Femur (tissue), 1 donor: ENCODE data around the gene HOMER3.
A peak's percentile ranks its signal among the peaks of the same experiment; 100 is the strongest.

ENCODE experiments used
- DNase-seq: peaks from one replicate; pipeline ENCODE4 v3.0.0-alpha.2; 2017

The HOMER3 gene

GRCh38 chr19:18900700-18901481 lies 40.1 kb downstream of the HOMER3 start:
- no peak for DNase-seq

GRCh38 chr19:18899624-18900560 lies 41.1 kb downstream of the HOMER3 start:
- no peak for DNase-seq

DNA sequence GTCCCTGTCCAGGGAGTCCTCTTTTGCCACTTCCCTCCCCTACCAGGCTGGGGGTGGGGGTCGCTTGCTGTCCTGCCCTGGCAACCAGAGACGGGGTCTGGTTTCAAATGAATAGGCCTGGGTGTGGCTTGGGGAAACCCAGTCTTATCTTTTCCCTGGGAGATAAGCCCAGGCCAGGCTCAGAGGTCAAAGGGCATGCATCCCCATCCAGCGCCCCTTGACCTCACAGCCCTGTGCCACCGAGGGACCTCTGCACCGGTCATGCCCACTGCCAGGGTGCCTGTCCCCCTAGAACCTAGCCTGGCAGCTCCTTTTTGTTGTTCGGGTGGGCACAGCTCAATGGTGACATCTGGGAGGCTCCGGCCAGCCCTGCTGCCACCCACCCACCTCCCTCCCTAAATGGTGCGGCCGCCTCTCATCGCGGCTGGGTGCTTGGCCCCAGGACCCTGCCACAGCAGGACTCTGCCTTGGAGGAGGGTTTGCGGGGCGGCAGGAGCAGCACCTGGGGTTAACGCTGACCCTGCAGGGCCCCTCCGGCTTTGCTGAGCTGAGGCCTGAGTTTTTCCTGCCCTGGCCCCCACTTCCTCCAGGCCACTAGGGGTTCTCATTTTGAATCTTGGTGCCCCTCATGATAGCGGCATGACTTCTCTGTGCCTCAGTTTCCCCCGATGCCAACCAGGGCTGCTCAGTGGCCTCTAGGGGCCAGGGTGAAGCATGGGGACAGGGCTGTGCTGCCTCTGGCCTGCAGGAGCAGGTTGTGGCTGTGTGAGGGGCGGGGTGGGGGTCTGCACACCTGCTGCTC lies 42.2 kb downstream of the HOMER3 start:
- no peak for DNase-seq

DNA sequence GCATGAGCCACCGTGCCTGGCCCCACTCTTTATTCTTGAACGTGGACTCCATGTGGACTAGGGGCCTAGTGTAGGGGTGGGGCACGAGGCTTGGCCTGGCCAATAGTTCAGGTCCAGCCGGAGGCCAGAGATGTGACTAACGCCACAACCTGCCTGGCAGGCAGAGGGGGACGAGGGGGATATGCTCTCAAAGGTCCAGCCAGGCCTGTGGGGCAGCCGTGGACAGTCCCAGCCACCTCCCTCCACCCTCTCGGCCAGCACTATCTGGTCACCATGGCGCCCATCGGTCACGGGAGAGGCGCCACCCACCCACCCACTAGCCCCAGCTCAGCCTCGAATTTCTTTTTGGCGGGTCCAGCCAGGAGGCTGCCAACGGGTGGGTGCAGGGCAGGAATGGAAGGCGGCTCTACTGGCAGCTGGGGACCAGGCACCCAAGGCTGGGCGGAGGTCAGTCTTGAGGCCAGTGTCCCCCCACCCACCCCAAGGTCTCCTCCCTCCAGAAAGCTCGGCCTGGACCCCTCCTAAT lies 42.9 kb downstream of the HOMER3 start:
- DNase-seq: no peak

DNA sequence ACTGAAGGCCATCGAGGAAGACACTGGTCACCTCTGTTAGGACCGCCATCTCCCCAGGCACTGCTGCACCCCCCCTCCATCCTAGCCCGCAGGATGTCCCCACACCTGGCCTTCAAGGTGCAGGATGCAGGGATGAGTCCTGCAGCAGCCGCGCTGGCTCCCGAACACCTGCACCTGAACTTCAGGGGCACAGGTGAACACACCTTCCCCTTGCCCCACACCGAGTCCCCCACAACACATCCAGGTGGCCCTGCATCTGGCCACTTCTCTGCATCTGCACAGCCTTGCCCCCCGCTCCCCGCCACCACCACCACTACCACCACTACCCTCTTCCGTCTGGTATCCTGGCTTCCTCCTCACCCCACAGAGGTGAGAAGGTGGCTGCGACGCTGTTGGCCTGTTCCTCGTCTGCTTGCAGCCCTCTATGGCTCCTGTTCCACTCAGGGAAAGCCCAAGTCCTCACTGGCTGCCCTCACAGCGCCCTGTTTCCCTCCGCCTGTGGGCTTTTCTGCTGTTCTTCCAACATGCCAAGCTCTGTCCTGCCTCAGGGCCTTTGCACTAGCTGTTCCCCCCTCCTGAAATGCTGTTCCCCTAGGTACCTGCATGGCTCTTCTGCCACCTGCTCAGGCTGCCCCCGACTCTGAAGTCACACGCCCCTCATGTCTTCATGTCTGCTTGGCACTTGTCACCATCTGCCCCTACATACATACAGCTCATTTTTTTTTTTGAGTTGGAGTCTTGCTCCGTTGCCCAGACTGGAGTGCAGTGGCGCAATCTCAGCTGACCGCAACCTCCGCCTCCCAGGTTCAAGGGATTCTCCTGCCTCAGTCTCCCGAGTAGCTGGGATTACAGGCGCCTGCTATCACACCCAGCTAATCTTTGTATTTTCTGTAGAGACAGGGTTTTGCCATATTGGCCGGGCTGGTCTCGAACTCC lies 43.7 kb downstream of the HOMER3 start:
- DNase-seq: no peak

GRCh38 chr19:18896421-18896841 lies 44.6 kb downstream of the HOMER3 start:
- peak; percentile 46 for DNase-seq

DNA sequence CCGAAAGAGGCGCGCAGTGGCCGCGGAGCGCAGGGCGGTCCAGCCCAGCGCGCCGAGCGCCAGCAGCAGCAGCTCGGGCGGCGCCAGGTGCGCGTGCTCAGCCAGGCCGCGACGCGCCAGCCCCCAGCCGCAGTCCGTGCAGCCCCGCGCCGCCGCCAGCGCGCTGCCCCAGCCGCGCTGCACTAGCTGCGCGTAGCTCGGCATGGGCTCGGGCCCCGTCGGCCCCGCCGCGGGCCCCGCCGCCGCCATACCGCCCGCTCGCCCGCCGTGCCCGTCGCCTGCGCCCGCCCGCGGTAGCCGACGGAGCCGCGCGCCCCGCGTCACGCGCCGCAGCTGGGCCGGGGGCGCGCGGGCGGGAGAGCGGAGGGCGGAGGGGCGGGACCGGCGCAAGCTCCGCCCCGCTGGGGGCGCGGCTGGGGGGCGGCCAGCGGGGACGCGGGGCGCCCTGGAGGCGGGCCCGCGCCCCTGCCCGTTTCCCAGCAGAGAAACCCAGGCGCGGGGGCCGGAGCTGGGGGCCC lies 45.1 kb downstream of the HOMER3 start, which contains the start of gene CERS1:
CERS1 (minus strand) TSS at position 335 of the 518 bp plus-strand sequence; CDS start at position 249, 86 bp downstream.
- DNase-seq: no peak

- DNase-seq: peak; percentile 70
Measured at GRCh38 chr19:18895038-18895823, 45.8 kb downstream of the HOMER3 start.

DNA sequence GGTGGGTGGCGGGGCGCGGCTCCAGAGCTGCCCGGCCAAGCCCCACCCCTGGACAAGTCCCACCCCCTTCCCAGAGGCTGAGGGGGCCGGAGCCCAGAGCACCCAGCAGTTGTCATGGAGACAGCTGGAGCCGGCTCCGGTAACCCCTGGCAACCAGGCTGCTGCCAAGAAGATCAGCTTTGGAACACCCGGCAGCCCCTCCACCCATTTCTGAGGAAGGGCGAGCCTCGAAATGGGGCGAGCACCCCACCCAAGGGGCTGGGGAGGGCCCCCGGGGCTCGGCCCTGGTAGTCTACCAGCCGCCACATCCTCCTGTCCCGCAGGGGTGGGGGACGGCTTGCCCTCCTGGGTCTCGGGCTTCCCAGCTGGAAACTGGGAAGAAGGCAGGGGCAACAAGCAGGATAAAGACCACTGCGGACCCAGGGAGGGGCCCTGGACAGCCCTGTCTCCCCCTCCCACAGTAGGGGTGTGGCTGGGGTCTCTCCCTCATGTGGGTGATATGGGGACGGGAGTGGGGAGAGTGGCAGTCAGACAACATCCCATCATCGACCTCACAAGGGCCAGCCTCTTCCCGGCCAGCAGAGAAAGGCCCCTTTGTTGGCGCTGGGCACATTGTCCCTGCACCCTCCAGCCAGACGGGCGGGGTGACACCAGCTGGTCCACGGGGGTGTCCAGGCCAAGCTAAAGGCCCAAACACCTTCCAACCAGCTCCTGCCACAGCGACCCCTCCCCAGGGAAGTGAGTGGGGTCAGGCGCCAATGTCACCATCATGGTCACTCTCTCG lies 46.6 kb downstream of the HOMER3 start:
- peak; percentile 90 for DNase-seq

DNA sequence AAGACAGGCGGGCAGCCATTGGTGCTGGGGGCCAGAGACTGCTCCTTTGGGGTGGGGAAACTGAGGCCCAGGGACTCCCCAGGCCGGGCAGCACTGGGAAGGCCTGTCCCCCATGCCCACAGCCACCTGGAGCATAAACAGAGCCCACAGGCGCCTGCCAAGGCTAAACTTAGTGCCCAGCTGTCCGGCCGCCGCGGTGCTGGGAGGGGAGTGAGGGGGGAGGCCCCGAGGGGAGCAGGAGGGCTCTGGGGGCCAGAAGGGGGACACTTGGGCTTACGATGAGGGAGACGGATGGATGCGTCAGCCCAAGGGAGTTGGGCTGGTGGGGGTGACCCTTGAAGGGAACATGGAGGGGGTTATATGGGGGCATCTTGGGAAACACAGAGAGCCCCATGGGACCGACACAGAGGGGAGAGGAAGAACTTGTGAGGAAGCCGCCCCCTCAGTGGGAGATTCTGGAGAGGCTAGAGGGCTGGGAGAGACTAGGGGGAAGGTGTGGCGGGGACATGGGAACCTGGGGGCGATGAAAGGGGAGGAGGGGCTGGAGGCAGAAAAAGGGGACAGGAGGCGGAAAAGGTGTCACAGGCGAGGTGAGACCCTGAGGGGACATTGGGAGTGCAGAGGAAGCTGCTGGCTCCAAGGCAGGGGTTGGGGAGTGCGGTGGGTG lies 47.3 kb downstream of the HOMER3 start:
- peak; percentile 56 for DNase-seq

DNA sequence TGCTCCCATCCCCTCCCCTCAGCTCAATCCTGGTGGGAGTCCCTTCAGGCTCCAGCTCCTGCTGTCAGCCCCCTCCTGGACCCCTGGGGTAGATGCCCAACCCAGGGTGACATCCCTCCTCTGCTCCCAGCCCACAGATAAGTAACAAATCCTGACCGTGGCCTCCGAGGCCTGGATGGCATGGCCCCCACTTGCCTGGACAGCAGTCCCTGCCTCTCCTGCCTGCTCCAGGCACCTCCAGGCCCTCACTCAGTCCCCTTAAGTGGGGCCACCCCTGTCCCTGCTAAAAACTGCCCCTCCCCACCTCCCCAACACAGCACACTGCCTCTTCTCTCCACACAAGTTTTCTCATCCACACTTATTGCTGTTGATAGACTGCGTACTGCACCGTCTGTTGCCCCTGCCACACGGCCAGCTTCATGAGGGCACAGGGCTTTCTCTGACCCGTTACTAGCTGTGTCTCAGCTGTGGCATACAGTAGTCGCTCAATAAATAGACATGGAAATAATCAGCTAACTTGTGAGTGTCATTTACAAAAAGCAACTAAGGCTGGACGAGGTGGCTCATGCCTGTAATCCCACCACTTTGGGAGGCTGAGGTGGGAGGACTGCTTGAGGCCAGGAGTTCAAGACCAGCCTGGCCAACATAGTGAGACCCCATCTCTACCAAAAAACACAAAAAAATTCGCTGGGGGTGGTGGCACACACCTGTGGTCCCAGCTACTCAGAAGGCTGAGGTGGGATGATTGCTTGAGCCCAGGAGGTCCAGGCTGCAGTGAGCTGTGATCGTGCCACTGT lies 50.9 kb downstream of the HOMER3 start:
- DNase-seq: no peak

GRCh38 chr19:18886972-18887371 lies 54.0 kb downstream of the HOMER3 start:
- DNase-seq: no peak

GRCh38 chr19:18883526-18884304 lies 57.3 kb downstream of the HOMER3 start:
- no peak for DNase-seq

GRCh38 chr19:18881491-18881890 lies 59.5 kb downstream of the HOMER3 start:
- no peak for DNase-seq

DNA sequence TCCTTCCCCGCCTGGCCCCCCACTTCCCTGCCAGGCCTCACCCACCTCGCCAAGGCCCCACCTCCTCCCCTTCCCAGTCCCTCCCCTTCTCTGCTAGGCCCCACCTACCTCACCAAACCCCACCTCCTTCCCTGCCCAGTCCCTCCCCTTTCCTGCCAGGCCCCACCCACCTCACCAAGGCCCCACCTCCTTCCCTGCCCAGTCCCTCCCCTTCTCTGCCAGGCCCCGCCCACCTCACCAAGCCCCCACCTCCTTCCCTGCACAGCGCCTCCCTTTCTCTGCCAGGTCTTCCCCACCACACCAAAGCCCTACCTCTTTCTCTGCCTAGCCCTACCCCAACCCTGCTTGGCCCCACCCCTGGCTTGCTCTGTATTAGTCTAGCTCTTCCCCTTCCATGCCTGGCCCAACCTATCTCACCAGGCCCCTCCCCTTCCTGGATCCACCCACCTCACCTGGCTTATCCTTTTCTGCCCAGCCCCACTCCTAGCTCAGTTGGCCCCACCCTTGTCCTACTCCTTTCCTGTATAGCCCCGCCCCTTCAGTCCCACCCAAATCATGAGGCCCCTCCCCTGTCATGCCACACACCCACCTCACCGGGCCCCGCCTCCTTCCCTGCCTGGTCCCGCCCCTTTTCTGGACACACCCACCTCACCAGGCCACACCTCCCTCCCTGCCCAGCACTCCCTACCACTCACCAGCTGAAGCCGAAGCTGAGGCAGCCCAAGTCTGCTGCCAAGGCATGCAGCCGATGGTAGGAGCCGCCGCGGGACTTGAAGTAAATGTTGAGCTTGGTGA lies 61.2 kb downstream of the HOMER3 start:
- DNase-seq: no peak
